ENCODE data around the gene CFAP61.

Gene CFAP61

DNA sequence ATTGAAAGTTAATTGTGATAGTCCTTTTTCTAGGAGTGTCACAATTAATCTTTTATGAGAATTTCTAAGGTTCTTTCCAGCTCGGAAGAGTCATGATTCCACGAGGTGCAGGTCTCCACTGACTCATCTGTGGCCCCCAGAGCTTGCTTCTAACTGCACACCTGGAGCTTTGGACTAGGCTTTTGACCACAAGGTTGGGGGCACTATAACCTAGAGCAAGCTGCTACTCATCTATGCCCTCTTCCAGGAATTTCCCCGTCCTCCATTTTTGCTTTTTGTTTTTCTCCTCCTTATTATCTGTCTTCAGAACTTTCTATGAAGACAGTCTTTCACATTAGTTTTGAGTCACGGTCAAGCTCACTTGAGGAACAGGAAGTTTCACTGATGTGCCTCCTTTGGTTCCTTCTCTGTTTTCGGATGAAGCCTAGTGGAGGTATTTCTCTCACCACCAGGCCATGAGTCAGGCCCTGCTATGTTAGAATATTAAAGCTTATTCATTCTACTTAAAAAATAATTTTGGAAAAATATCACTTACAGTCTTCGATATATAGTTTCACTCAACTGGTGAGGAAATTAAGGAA, 196.4 kb downstream of the CFAP61 start:
- WGBS (ENCODE audit: extremely low coverage, insufficient coverage, insufficient read length): no CpG with 5 or more reads among the region's 6 CpGs
- H3K79me2 ChIP-seq (ENCODE audit: control insufficient read depth, insufficient read depth, low read length, poor library complexity): no peaks in the 10 kb centered on the region
- no peak overlapping the region for H4K91ac ChIP-seq (ENCODE audit: low read depth, low read length)
- no peak overlapping the region for H3K18ac ChIP-seq (ENCODE audit: low read length)
- no peak overlapping the region for H3K4me2 ChIP-seq (ENCODE audit: low read length)
- no peak overlapping the region for H4K8ac ChIP-seq (ENCODE audit: low read depth, low read length)
- H3K4me3 ChIP-seq (ENCODE audit: low read depth, low read length): no peak overlapping the region
- H2BK12ac ChIP-seq (ENCODE audit: low read length): no peak overlapping the region
- H3K23ac ChIP-seq (ENCODE audit: low read length): no peak overlapping the region
- H3K27ac ChIP-seq (ENCODE audit: low read depth, low read length): no peak overlapping the region
- no peak overlapping the region for H4K12ac ChIP-seq (ENCODE audit: low read depth, low read length)
- H3K36me3 ChIP-seq (ENCODE audit: control insufficient read depth in 1 of 2, insufficient read depth in 2 of 2, low read length in 2 of 2): no peaks in the 10 kb centered on the region
- no peak overlapping the region for H2AK5ac ChIP-seq (ENCODE audit: low read length)
- DNase-seq: peak in 1 of 2 donors; percentile 16
- H3K9me3 ChIP-seq (ENCODE audit: insufficient read depth, low read depth, low read length): peaks cover 6% of the 10 kb centered on the region
- no peak overlapping the region for H2AFZ ChIP-seq (ENCODE audit: insufficient read depth, low read length, poor library complexity)
- no peaks in the 10 kb centered on the region for H3K79me1 ChIP-seq (ENCODE audit: low read length)
- no peak overlapping the region for H3K14ac ChIP-seq (ENCODE audit: low read length)
- H3K27me3 ChIP-seq (ENCODE audit: insufficient read depth, low read length): no peaks in the 10 kb centered on the region
- H2BK5ac ChIP-seq (ENCODE audit: low read depth, low read length, poor library complexity): no peak overlapping the region
- no peaks in the 10 kb centered on the region for H3K4me1 ChIP-seq (ENCODE audit: control insufficient read depth in 1 of 2, insufficient read depth in 2 of 2, low read length in 2 of 2)
- H3K9ac ChIP-seq (ENCODE audit: low read length): no peak overlapping the region
- no peak overlapping the region for H2BK120ac ChIP-seq (ENCODE audit: insufficient read depth, low read length, poor library complexity)
- no peak overlapping the region for H3K4ac ChIP-seq (ENCODE audit: low read depth, low read length)

DNA sequence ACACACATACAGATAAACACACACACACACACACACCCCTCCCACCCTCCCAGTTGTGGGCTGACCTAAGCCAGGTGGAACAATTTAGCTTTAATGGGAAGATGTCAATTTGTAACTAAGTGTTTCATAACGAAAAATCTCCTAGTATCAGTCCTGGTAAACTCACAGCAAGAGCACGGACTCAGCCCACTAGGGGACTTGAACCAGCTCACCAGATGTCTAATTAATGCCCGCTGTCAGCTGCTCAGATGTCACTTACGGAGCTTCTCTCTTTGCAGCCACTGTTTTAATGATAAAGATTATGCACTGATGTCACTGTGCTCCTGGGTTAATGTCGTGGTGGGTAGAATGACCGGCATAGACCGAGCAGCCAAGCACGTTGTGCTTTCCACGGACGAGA, 199.0 kb downstream of the CFAP61 start:
- Histone ChIP-seq H3K4me3 (ENCODE audit: low read depth, low read length) (no peak overlapping the region), H3K27me3 (ENCODE audit: insufficient read depth, low read length) (no peaks in the 10 kb centered on the region), H3K9ac (ENCODE audit: low read length) (no peak overlapping the region), H4K12ac (ENCODE audit: low read depth, low read length) (no peak overlapping the region), H3K4me2 (ENCODE audit: low read length) (no peak overlapping the region), H4K91ac (ENCODE audit: low read depth, low read length) (no peak overlapping the region), H3K9me3 (ENCODE audit: insufficient read depth, low read depth, low read length) (peaks cover 1% of the 10 kb centered on the region), H3K4me1 (ENCODE audit: control insufficient read depth in 1 of 2, insufficient read depth in 2 of 2, low read length in 2 of 2) (no peaks in the 10 kb centered on the region), H3K36me3 (ENCODE audit: control insufficient read depth in 1 of 2, insufficient read depth in 2 of 2, low read length in 2 of 2) (no peaks in the 10 kb centered on the region), H2BK5ac (ENCODE audit: low read depth, low read length, poor library complexity) (no peak overlapping the region), H3K27ac (ENCODE audit: low read depth, low read length) (no peak overlapping the region), H2AK5ac (ENCODE audit: low read length) (no peak overlapping the region), H2BK120ac (ENCODE audit: insufficient read depth, low read length, poor library complexity) (no peak overlapping the region), H3K14ac (ENCODE audit: low read length) (no peak overlapping the region), H4K8ac (ENCODE audit: low read depth, low read length) (no peak overlapping the region), H3K18ac (ENCODE audit: low read length) (no peak overlapping the region), H2AFZ (ENCODE audit: insufficient read depth, low read length, poor library complexity) (no peak overlapping the region), H3K23ac (ENCODE audit: low read length) (no peak overlapping the region), H3K79me2 (ENCODE audit: control insufficient read depth, insufficient read depth, low read length, poor library complexity) (no peaks in the 10 kb centered on the region), H2BK12ac (ENCODE audit: low read length) (no peak overlapping the region), H3K4ac (ENCODE audit: low read depth, low read length) (no peak overlapping the region), H3K79me1 (ENCODE audit: low read length) (no peaks in the 10 kb centered on the region)
- no peak for DNase-seq
- no CpG with 5 or more reads among the region's 10 CpGs for WGBS (ENCODE audit: extremely low coverage, insufficient coverage, insufficient read length)

DNA sequence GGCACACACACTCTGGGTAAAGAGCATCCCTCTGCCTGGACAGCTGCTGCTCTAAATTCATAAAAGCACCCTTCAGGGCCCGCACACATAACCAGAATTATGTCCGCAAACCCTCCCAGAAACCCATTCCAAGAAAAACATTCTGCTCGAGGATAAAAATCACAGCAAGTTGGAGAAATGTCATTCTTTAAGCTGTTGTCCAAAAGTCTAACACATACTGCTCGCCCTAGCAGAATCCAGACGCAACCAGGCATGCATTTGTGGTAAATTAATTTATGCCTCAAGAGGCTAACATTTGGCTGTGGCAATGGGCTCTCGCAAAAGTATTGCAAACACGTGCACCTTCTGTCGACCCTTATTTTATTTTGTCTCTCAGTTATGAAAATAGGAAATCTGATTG, 199.5 kb downstream of the CFAP61 start:
- Histone ChIP-seq H2BK5ac (ENCODE audit: low read depth, low read length, poor library complexity) (no peak overlapping the region), H4K8ac (ENCODE audit: low read depth, low read length) (no peak overlapping the region), H2BK12ac (ENCODE audit: low read length) (no peak overlapping the region), H3K18ac (ENCODE audit: low read length) (no peak overlapping the region), H3K4me1 (ENCODE audit: control insufficient read depth in 1 of 2, insufficient read depth in 2 of 2, low read length in 2 of 2) (no peaks in the 10 kb centered on the region), H3K79me2 (ENCODE audit: control insufficient read depth, insufficient read depth, low read length, poor library complexity) (no peaks in the 10 kb centered on the region), H3K79me1 (ENCODE audit: low read length) (no peaks in the 10 kb centered on the region), H4K91ac (ENCODE audit: low read depth, low read length) (no peak overlapping the region), H3K23ac (ENCODE audit: low read length) (no peak overlapping the region), H3K4me3 (ENCODE audit: low read depth, low read length) (no peak overlapping the region), H3K4me2 (ENCODE audit: low read length) (no peak overlapping the region), H3K4ac (ENCODE audit: low read depth, low read length) (no peak overlapping the region), H3K14ac (ENCODE audit: low read length) (no peak overlapping the region), H4K12ac (ENCODE audit: low read depth, low read length) (no peak overlapping the region), H3K36me3 (ENCODE audit: control insufficient read depth in 1 of 2, insufficient read depth in 2 of 2, low read length in 2 of 2) (no peaks in the 10 kb centered on the region), H2BK120ac (ENCODE audit: insufficient read depth, low read length, poor library complexity) (no peak overlapping the region), H3K9me3 (ENCODE audit: insufficient read depth, low read depth, low read length) (peaks cover 1% of the 10 kb centered on the region), H3K27me3 (ENCODE audit: insufficient read depth, low read length) (no peaks in the 10 kb centered on the region), H3K27ac (ENCODE audit: low read depth, low read length) (no peak overlapping the region), H2AFZ (ENCODE audit: insufficient read depth, low read length, poor library complexity) (no peak overlapping the region), H3K9ac (ENCODE audit: low read length) (no peak overlapping the region), H2AK5ac (ENCODE audit: low read length) (no peak overlapping the region)
- no CpG with 5 or more reads among the region's 8 CpGs for whole genome bisulfite sequencing (ENCODE audit: extremely low coverage, insufficient coverage, insufficient read length)
- no peak for DNase-seq

DNA sequence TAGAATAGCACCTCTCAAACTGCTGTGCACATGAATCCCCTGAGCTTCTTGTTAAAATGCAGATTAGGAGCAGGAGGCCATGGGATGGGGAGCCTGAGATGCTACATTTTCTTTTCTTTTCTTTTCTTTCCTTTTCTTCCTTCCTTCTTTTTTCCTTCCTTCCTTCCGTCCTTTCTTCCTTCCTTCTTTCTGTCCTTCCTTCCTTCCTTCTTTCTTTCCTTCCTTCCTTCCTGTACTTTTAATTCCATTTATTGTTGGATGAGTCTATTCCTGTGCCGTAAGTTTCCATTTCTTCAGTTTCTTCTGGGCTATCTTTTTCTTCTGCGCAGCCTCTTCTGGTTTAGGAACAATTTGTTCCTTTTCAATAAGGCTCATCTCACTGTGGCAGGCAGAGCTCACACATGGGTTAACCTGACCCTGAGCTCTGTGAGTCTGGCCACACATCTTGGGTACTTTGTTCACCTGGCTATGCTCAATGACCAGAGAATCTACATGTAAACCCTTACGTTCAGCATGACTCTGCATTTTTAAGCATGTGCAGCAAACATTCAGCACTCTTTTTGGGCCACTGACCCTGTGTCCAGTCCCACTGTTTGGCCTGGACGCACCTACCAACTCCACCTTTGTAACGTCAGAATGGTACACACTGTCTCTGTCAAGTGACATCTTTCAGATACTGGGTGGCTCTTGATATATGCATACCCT, 200.9 kb downstream of the CFAP61 start:
- H3K27me3 ChIP-seq (ENCODE audit: insufficient read depth, low read length): no peaks in the 10 kb centered on the region
- no peak overlapping the region for H3K4me2 ChIP-seq (ENCODE audit: low read length)
- H3K18ac ChIP-seq (ENCODE audit: low read length): no peak overlapping the region
- H3K14ac ChIP-seq (ENCODE audit: low read length): no peak overlapping the region
- no peak overlapping the region for H2AK5ac ChIP-seq (ENCODE audit: low read length)
- no peak for DNase-seq
- no peaks in the 10 kb centered on the region for H3K79me2 ChIP-seq (ENCODE audit: control insufficient read depth, insufficient read depth, low read length, poor library complexity)
- no peak overlapping the region for H2BK12ac ChIP-seq (ENCODE audit: low read length)
- H3K4me3 ChIP-seq (ENCODE audit: low read depth, low read length): no peak overlapping the region
- H3K36me3 ChIP-seq (ENCODE audit: control insufficient read depth in 1 of 2, insufficient read depth in 2 of 2, low read length in 2 of 2): no peaks in the 10 kb centered on the region
- no peak overlapping the region for H3K4ac ChIP-seq (ENCODE audit: low read depth, low read length)
- WGBS (ENCODE audit: extremely low coverage, insufficient coverage, insufficient read length): no CpG with 5 or more reads among the region's 6 CpGs
- H3K4me1 ChIP-seq (ENCODE audit: control insufficient read depth in 1 of 2, insufficient read depth in 2 of 2, low read length in 2 of 2): no peaks in the 10 kb centered on the region
- no peak overlapping the region for H3K23ac ChIP-seq (ENCODE audit: low read length)
- no peak overlapping the region for H3K9ac ChIP-seq (ENCODE audit: low read length)
- no peak overlapping the region for H2BK120ac ChIP-seq (ENCODE audit: insufficient read depth, low read length, poor library complexity)
- H2BK5ac ChIP-seq (ENCODE audit: low read depth, low read length, poor library complexity): no peak overlapping the region
- no peak overlapping the region for H4K8ac ChIP-seq (ENCODE audit: low read depth, low read length)
- no peaks in the 10 kb centered on the region for H3K9me3 ChIP-seq (ENCODE audit: insufficient read depth, low read depth, low read length)
- H2AFZ ChIP-seq (ENCODE audit: insufficient read depth, low read length, poor library complexity): no peak overlapping the region
- H4K91ac ChIP-seq (ENCODE audit: low read depth, low read length): no peak overlapping the region
- no peak overlapping the region for H4K12ac ChIP-seq (ENCODE audit: low read depth, low read length)
- H3K27ac ChIP-seq (ENCODE audit: low read depth, low read length): no peak overlapping the region
- no peaks in the 10 kb centered on the region for H3K79me1 ChIP-seq (ENCODE audit: low read length)

Data from trophoblast cell (in vitro differentiated cells and primary cell).